GM12801 (cell line): ENCODE data around the gene E2F7.

ENCODE experiments used
- CTCF ChIP-seq: IDR thresholded peaks from one replicate; pipeline ENCODE4 v1.5.1; 2011; ENCODE audit warnings: control low read depth; ENCODE audit not compliant: insufficient read length; ENCODE audit errors: extremely low read depth

The E2F7 gene

DNA sequence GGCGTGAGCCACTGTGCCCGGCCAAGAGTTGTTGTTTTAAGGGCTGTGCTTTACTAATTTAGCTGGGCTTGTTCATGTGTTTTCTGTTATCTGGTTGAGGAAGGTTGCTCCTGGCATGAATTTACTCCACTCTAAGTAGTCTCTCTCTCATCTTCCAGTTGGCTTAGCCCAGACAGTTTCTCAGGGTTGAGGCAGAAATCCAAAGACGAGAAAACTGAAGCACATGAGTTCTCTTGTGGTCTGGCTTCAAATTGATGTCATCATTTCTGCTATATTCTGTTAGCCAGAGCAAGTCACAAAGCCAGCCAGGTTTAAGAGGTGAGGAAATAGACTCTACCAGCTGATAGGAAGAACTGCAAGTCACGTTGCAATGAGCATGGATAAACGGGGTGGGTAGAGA, 57.9 kb downstream of the E2F7 start:
- TF ChIP-seq CTCF: no peak

DNA sequence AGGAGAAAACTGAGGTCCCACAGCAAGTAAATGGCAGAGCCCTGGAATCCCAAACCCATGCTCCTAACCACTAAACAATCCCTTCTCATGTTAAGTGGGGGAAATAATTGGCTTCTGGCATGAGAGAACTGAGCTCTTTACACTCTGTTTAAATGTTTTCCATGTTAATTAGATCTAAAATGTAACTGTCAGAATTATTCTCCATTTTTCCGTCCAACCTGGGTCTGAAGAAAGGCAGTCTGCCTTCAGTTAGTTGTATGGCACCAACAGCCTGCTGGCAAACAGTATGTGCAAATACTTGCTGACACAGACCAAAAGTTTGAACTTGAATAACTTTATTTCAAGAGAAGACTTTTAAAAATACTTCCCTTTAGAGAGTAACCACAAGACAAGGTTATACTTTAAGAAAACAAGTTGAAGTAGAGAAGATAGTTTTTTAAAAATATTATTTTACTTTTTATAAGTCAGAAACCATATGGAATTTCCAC, 59.7 kb downstream of the E2F7 start:
- no peak for TF ChIP-seq CTCF

- no peak for TF ChIP-seq CTCF
These were observed 61.5 kb downstream of the E2F7 start for GRCh38 chr12:77003914-77004313.

- TF ChIP-seq CTCF: no peak
These were observed 62.1 kb downstream of the E2F7 start for GRCh38 chr12:77003246-77003645.

DNA sequence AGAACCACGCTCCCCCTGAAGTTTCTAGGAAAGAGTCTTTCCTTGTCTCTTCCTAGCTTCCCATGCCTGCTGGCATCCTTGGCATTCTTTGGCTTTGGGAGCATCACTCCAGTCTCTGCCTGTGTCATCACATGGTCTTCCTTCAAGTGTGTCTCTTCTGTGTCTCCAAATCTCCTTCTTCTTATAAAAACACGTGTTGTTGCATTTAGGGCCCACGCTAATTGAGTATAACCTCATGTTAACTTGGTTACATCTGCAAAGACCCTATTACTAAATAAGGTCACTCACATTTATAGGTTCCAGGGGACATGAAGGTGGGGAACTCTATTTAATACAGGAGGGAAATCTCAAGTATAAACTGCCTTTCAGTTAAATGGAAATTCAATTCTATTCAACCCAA, 63.0 kb downstream of the E2F7 start:
- TF ChIP-seq CTCF: no peak

- no peak for TF ChIP-seq CTCF
These were observed 64.1 kb downstream of the E2F7 start for GRCh38 chr12:77001276-77001675.

DNA sequence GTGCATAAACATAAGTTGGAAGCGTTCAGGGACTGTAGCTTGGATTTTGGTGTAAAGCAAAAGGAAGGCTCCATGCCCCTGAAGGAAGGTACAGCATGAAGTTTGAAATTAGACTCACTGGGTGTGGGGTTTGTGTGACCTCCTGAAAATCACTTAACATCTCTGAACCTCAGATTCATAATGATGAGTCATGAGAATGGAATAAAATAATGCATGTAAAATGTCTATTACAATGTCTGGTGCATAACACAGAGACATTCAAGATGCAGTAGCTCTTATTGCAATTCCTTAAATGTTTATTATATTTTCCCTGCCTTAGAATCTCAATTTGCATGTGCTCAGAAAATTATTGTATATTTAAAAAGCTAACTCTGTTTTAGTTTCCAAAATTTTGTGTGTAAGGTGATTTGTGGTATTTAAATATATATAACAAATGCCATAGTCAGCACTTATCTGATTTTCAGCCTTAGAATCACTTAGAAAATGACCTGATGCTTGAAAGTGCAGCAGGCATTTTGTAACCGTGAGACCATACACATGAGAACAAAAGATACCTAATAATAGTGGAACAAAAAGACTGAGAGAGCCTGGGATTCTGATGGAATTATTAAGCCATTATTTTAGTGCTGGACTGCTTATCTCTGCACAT, 66.3 kb downstream of the E2F7 start:
- TF ChIP-seq CTCF: no peak

DNA sequence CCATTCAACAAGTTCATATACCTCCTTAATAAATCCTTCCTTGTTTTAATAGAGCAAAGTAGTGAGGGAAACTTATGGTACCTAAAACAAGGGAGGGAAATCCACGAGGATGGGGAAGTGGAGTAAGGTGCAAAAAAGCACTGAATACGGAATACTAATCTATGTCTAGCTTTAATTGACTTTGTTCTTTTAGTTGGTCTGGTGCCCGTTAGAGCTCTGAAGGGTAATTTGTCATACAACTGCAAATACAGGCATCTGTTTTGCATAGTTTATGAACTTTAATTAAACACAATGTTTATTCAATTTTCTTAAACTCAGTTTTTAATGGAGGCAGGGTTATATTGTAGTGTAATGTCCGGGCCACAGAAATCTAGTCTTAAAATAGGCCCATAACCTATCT, 67.0 kb downstream of the E2F7 start:
- no peak for TF ChIP-seq CTCF
